ENCODE results near the gene SEPHS2.

The SEPHS2 gene

DNA sequence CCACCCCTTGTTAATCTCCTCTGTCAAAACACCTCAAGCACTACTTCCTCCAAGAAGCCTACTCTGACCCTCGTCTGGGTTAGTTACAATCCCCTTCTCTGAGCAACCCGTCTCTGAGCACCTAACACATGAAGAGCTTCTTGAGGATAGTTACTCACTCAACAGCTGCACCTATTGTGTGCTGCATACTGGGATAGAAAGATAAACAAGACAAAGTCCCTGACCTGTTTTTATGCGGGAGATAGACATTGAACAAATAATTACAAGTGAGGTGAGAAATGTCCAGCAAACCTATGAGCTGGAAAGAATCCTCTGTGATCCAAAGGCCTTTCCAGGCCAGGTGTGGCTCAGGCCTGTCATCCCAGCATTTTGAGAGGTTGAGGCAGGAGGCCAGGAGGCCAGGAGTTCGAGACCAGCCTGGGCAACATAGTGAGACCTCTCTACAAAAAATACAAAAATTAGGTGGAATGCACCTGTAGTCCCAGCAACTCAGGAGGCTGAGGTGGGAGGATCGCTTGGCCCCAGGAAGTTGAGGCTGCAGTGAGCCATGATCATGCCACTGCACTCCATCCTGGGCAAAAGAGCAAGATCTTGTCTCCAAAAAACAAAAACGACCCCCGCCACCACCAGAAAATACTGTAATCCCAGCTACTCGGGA, 43.8 kb downstream of the SEPHS2 start:
- H3K4me3 ChIP-seq (ENCODE audit: low read length, poor library complexity, severe bottlenecking): no peak overlapping the region
- no peaks in the 10 kb centered on the region for H3K27me3 ChIP-seq (ENCODE audit: insufficient read depth, low read length, poor library complexity, severe bottlenecking)
- peaks cover 40% of the 10 kb centered on the region for H3K4me1 ChIP-seq (ENCODE audit: insufficient read depth, low read length, poor library complexity, severe bottlenecking)
- H3K9ac ChIP-seq (ENCODE audit: low read depth, low read length, poor library complexity, severe bottlenecking): no peak overlapping the region
- peaks cover 23% of the 10 kb centered on the region for H3K79me2 ChIP-seq (ENCODE audit: insufficient read depth, low read length)
- H2AFZ ChIP-seq (ENCODE audit: low read length): no peak overlapping the region
- no peaks in the 10 kb centered on the region for H3K9me3 ChIP-seq (ENCODE audit: insufficient read depth, low read depth, low read length)
- H3K9me2 ChIP-seq (replicated peaks; ENCODE audit: low read depth, low read length): no peaks in the 10 kb centered on the region
- TF ChIP-seq, protein P1, sequence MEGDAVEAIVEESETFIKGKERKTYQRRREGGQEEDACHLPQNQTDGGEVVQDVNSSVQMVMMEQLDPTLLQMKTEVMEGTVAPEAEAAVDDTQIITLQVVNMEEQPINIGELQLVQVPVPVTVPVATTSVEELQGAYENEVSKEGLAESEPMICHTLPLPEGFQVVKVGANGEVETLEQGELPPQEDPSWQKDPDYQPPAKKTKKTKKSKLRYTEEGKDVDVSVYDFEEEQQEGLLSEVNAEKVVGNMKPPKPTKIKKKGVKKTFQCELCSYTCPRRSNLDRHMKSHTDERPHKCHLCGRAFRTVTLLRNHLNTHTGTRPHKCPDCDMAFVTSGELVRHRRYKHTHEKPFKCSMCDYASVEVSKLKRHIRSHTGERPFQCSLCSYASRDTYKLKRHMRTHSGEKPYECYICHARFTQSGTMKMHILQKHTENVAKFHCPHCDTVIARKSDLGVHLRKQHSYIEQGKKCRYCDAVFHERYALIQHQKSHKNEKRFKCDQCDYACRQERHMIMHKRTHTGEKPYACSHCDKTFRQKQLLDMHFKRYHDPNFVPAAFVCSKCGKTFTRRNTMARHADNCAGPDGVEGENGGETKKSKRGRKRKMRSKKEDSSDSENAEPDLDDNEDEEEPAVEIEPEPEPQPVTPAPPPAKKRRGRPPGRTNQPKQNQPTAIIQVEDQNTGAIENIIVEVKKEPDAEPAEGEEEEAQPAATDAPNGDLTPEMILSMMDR (conservative IDR thresholded peaks at IDR 0.05; ENCODE audit: low read length): no peak
- no peak for TF ChIP-seq EZH2phosphoT487 (IDR thresholded peaks at IDR 0.05; ENCODE audit: borderline replicate concordance)
- peaks cover 4% of the 10 kb centered on the region for H4K20me1 ChIP-seq (ENCODE audit: insufficient read depth, low read length, poor library complexity, severe bottlenecking)
- H3K4me2 ChIP-seq (ENCODE audit: low read depth, low read length, poor library complexity, severe bottlenecking): no peak overlapping the region
- peaks cover 32% of the 10 kb centered on the region for H3F3A ChIP-seq (ENCODE audit: low read depth)
- peaks cover 8% of the 10 kb centered on the region; the same call in 1 of the 2 replicates for H3K36me3 ChIP-seq (ENCODE audit: insufficient read depth, low read length)

GRCh38 chr16:30399435-30400186, 46.1 kb downstream of the SEPHS2 start:
- no peaks in the 10 kb centered on the region for H3K9me3 ChIP-seq (ENCODE audit: insufficient read depth, low read depth, low read length)
- peaks cover 8% of the 10 kb centered on the region; the same call in 1 of the 2 replicates for H3K36me3 ChIP-seq (ENCODE audit: insufficient read depth, low read length)
- peak overlapping the region; percentile 99 for H3K4me2 ChIP-seq (ENCODE audit: low read depth, low read length, poor library complexity, severe bottlenecking)
- peaks cover 48% of the 10 kb centered on the region for H3K4me1 ChIP-seq (ENCODE audit: insufficient read depth, low read length, poor library complexity, severe bottlenecking)
- H3F3A ChIP-seq (ENCODE audit: low read depth): peaks cover 29% of the 10 kb centered on the region
- H2AFZ ChIP-seq (ENCODE audit: low read length): no peak overlapping the region
- TF ChIP-seq, protein P1 (conservative IDR thresholded peaks at IDR 0.05; ENCODE audit: low read length): no peak
- no peak for TF ChIP-seq EZH2phosphoT487 (IDR thresholded peaks at IDR 0.05; ENCODE audit: borderline replicate concordance)
- H3K9ac ChIP-seq (ENCODE audit: low read depth, low read length, poor library complexity, severe bottlenecking): peak overlapping the region; percentile 82
- H3K4me3 ChIP-seq (ENCODE audit: low read length, poor library complexity, severe bottlenecking): peak overlapping the region; percentile 74
- no peaks in the 10 kb centered on the region for H3K9me2 ChIP-seq (replicated peaks; ENCODE audit: low read depth, low read length)
- peaks cover 17% of the 10 kb centered on the region for H4K20me1 ChIP-seq (ENCODE audit: insufficient read depth, low read length, poor library complexity, severe bottlenecking)
- peaks cover 40% of the 10 kb centered on the region for H3K79me2 ChIP-seq (ENCODE audit: insufficient read depth, low read length)
- H3K27me3 ChIP-seq (ENCODE audit: insufficient read depth, low read length, poor library complexity, severe bottlenecking): no peaks in the 10 kb centered on the region

GRCh38 chr16:30398661-30399434, 46.8 kb downstream of the SEPHS2 start:
- no peaks in the 10 kb centered on the region for H3K27me3 ChIP-seq (ENCODE audit: insufficient read depth, low read length, poor library complexity, severe bottlenecking)
- H3K9ac ChIP-seq (ENCODE audit: low read depth, low read length, poor library complexity, severe bottlenecking): peak overlapping the region; percentile 82
- H2AFZ ChIP-seq (ENCODE audit: low read length): no peak overlapping the region
- H3K36me3 ChIP-seq (ENCODE audit: insufficient read depth, low read length): peaks cover 8% of the 10 kb centered on the region; the same call in 1 of the 2 replicates
- peak overlapping the region; percentile 74 for H3K4me3 ChIP-seq (ENCODE audit: low read length, poor library complexity, severe bottlenecking)
- TF ChIP-seq, protein P1 (conservative IDR thresholded peaks at IDR 0.05; ENCODE audit: low read length): no peak
- TF ChIP-seq EZH2phosphoT487 (IDR thresholded peaks at IDR 0.05; ENCODE audit: borderline replicate concordance): no peak
- peak overlapping the region; percentile 99 for H3K4me2 ChIP-seq (ENCODE audit: low read depth, low read length, poor library complexity, severe bottlenecking)
- H3K4me1 ChIP-seq (ENCODE audit: insufficient read depth, low read length, poor library complexity, severe bottlenecking): peaks cover 55% of the 10 kb centered on the region
- H3K9me2 ChIP-seq (replicated peaks; ENCODE audit: low read depth, low read length): no peaks in the 10 kb centered on the region
- H4K20me1 ChIP-seq (ENCODE audit: insufficient read depth, low read length, poor library complexity, severe bottlenecking): peaks cover 17% of the 10 kb centered on the region
- H3F3A ChIP-seq (ENCODE audit: low read depth): peaks cover 29% of the 10 kb centered on the region
- peaks cover 45% of the 10 kb centered on the region for H3K79me2 ChIP-seq (ENCODE audit: insufficient read depth, low read length)
- H3K9me3 ChIP-seq (ENCODE audit: insufficient read depth, low read depth, low read length): no peaks in the 10 kb centered on the region

Measured in Loucy (cell line).